ENCODE results near the gene ALG10B. TPM values are rescaled to one million over a fixed set of nuclear protein-coding genes. Genes with fewer than 3 reads are reported as not detected.

Gene ALG10B
- total RNA-seq, 2 experiments from 2014 or later, result 13.8 to 16.8 TPM

- POLR2A ChIA-PET, result no interaction called here
- Mint-ChIP-seq H3K4me3 (no peak overlapping the region), H3K9me3 (peaks cover 6% of the 10 kb centered on the region), H3K27me3 (no peaks in the 10 kb centered on the region), H3K27ac (no peak overlapping the region), H3K4me1 (ENCODE audit: low read depth) (no peaks in the 10 kb centered on the region), H3K36me3 (ENCODE audit: low read depth) (no peaks in the 10 kb centered on the region)
- no peak for DNase-seq
- no peak for TF ChIP-seq CTCF (IDR thresholded peaks at IDR 0.05)
- intact Hi-C loops (cut with micrococcal nuclease), result no loop called here
- CTCF ChIA-PET, result no interaction called here
- no peak for ATAC-seq
Measured at GRCh38 chr12:38374751-38375150, 58.2 kb downstream of the ALG10B start.

Measured in activated CD8-positive, alpha-beta T cell treated with anti-CD3 and anti-CD28 coated beads for 36 hours (primary cell).